GM23338 (cell line): ENCODE results near the gene NIN. TPM values are rescaled to one million over a fixed set of nuclear protein-coding genes. Genes with fewer than 3 reads are reported as not detected.
A peak's percentile ranks its signal among the peaks of the same experiment; 100 is the strongest.

Experiments used
- ATAC-seq: fragments of 200-7000 bp; cut with Tn5 transposase; 3 replicates; pipeline ENCODE4 v1.9.1; 2020
- DNase-seq: peaks from one replicate; pipeline ENCODE4 v3.0.0-alpha.2; 2015; ENCODE audit warnings: low spot score
- H2AFZ ChIP-seq: fragments of 200-600 bp; sonication (generic); 2 replicates; pipeline ENCODE4 v1.8.0; 2016; ENCODE audit warnings: antibody characterized with exemption, mild to moderate bottlenecking, moderate library complexity
- H3F3A ChIP-seq: fragments of 200-600 bp; sonication (generic); replicated peaks from 2 replicates; pipeline ENCODE4 v1.8.0; 2017; ENCODE audit warnings: antibody characterized with exemption, mixed run types, low read depth
- H3K27ac ChIP-seq: fragments of 200-600 bp; sonication (generic); 2 replicates; pipeline ENCODE4 v1.6.1; 2016; ENCODE audit warnings: low read depth
- H3K27me3 ChIP-seq: fragments of 200-600 bp; sonication (generic); 2 replicates; pipeline ENCODE4 v1.8.0; 2016; ENCODE audit warnings: mild to moderate bottlenecking, mixed run types, moderate library complexity; ENCODE audit not compliant: insufficient read depth
- H3K36me3 ChIP-seq: fragments of 200-600 bp; sonication (generic); 2 replicates; pipeline ENCODE4 v1.8.0; 2016; ENCODE audit warnings: mild to moderate bottlenecking; ENCODE audit not compliant: insufficient read depth
- H3K4me1 ChIP-seq: fragments of 200-600 bp; sonication (generic); 2 replicates; pipeline ENCODE4 v1.8.0; 2016; ENCODE audit warnings: mild to moderate bottlenecking, moderate library complexity; ENCODE audit not compliant: insufficient read depth
- H3K4me2 ChIP-seq: fragments of 200-600 bp; sonication (generic); 2 replicates; pipeline ENCODE4 v1.7.1; 2017; ENCODE audit warnings: mixed run types
- H3K4me3 ChIP-seq: fragments of 200-600 bp; sonication (generic); 2 replicates; pipeline ENCODE4 v1.6.1; 2016; ENCODE audit warnings: mixed run types
- H3K79me2 ChIP-seq: fragments of 200-600 bp; sonication (generic); replicated peaks from 2 replicates; pipeline ENCODE4 v1.8.0; 2017; ENCODE audit warnings: mild to moderate bottlenecking; ENCODE audit not compliant: insufficient read depth
- H3K9me2 ChIP-seq: fragments of 200-600 bp; sonication (generic); 2 replicates; pipeline ENCODE4 v1.8.0; 2017; ENCODE audit not compliant: insufficient read depth
- H4K20me1 ChIP-seq: fragments of 200-600 bp; sonication (generic); replicated peaks from 2 replicates; pipeline ENCODE4 v1.8.0; 2017; ENCODE audit warnings: mild to moderate bottlenecking; ENCODE audit not compliant: insufficient read depth
- H3K27ac Mint-ChIP-seq: 2 replicates; pipeline ENCODE4 v1.8.0; 2020; ENCODE audit warnings: inconsistent platforms, mild to moderate bottlenecking, moderate library complexity, mixed read lengths
- H3K27me3 Mint-ChIP-seq: 3 replicates; pipeline ENCODE4 v1.8.0; 2022; ENCODE audit warnings: low read depth, mild to moderate bottlenecking, moderate library complexity, mixed read lengths, inconsistent platforms; ENCODE audit not compliant: insufficient read depth, poor library complexity
- H3K36me3 Mint-ChIP-seq: 3 replicates; pipeline ENCODE4 v1.8.0; 2021; ENCODE audit warnings: low read depth, mild to moderate bottlenecking, inconsistent platforms, moderate library complexity, mixed read lengths
- H3K4me1 Mint-ChIP-seq: 3 replicates; pipeline ENCODE4 v1.8.0; 2020; ENCODE audit warnings: mild to moderate bottlenecking, inconsistent platforms, mixed read lengths
- H3K4me3 Mint-ChIP-seq: 3 replicates; pipeline ENCODE4 v1.8.0; 2021; ENCODE audit warnings: moderate library complexity, mild to moderate bottlenecking, inconsistent platforms, mixed read lengths
- H3K9me3 Mint-ChIP-seq: 3 replicates; pipeline ENCODE4 v1.8.0; 2020; ENCODE audit warnings: moderate library complexity, mild to moderate bottlenecking, inconsistent platforms, mixed read lengths
- EZH2phosphoT487 ChIP-seq: fragments of 200-600 bp; sonication (generic); IDR thresholded peaks from one replicate; pipeline ENCODE4 v1.8.1; 2018; ENCODE audit warnings: antibody characterized with exemption; ENCODE audit not compliant: unreplicated experiment
- NANOG ChIP-seq: IDR thresholded peaks from 2 replicates; pipeline ENCODE4 v1.6.1; 2016; ENCODE audit warnings: antibody characterized with exemption, borderline replicate concordance
- polyA plus RNA-seq: library from polyadenylated mRNA; unstranded; fragments of >200 nt; fragmentation: Nextera tagmentation; extraction: Ambion mirVana; gene quantifications from 2 replicates; pipeline ENCODE4 v1.2.1, GENCODE V29; 2016
- total RNA-seq: library from RNA; depleted of rRNA; stranded (reverse); fragments of >200 nt; shearing (Covaris generic); gene quantifications from 2 replicates; pipeline ENCODE4 v1.2.3, GENCODE V29; 2014
- TF ChIP-seq, protein P1 (sequence below): fragments of 250-450 bp; sonication (Bioruptor Pico); IDR thresholded peaks from 2 replicates; pipeline ENCODE4 v1.5.0; 2020; ENCODE audit warnings: mild to moderate bottlenecking, moderate library complexity
- TF ChIP-seq, protein P2 (sequence below): IDR thresholded peaks from one replicate; pipeline ENCODE4 v1.6.1; 2018; ENCODE audit warnings: antibody characterized with exemption; ENCODE audit not compliant: unreplicated experiment

The NIN gene
- total and polyA plus RNA-seq, 2 experiments from 2014 or later: 7.4 to 17.4 TPM

DNA sequence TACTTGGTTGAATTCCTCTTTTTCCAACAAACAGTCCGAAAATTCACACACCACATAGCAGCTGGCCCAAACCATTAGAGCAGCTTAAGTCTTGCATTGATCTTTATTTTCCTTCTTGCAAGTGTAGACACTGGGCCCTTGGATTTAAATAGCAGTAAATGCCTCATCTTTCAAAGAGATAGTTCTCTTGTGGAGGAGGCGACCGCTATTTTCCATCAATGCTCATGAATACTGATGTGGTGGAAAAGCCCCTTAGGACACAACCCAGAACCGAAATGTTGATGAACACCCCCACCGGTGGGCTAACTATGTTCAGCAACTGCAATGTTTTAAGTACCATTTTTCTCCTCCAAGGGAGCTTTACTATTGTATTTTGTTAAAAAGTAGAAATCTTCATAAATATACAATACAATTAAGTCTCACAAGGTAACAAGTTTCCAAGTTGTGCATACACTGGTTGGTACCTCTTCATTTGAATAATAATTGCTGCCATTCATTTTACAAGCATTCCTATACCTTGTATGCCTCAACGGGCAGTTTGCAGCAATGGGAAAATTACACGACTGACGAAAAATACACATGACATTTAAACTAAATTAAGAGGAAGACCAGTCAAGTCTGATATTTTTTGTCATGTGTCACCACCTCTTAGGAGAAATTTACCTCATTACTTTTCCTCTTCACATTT is 18.0 kb downstream of the NIN start:
- H3K4me3 Mint-ChIP-seq: no peak overlapping the region
- no peaks in the 10 kb centered on the region for H3K9me2 ChIP-seq
- H3K4me1 Mint-ChIP-seq: peaks cover 29% of the 10 kb centered on the region
- H3K4me3 ChIP-seq: 0 out of 2 replicates have a peak overlapping the region, but pooled peaks have one; percentile 0
- TF ChIP-seq, protein P1, sequence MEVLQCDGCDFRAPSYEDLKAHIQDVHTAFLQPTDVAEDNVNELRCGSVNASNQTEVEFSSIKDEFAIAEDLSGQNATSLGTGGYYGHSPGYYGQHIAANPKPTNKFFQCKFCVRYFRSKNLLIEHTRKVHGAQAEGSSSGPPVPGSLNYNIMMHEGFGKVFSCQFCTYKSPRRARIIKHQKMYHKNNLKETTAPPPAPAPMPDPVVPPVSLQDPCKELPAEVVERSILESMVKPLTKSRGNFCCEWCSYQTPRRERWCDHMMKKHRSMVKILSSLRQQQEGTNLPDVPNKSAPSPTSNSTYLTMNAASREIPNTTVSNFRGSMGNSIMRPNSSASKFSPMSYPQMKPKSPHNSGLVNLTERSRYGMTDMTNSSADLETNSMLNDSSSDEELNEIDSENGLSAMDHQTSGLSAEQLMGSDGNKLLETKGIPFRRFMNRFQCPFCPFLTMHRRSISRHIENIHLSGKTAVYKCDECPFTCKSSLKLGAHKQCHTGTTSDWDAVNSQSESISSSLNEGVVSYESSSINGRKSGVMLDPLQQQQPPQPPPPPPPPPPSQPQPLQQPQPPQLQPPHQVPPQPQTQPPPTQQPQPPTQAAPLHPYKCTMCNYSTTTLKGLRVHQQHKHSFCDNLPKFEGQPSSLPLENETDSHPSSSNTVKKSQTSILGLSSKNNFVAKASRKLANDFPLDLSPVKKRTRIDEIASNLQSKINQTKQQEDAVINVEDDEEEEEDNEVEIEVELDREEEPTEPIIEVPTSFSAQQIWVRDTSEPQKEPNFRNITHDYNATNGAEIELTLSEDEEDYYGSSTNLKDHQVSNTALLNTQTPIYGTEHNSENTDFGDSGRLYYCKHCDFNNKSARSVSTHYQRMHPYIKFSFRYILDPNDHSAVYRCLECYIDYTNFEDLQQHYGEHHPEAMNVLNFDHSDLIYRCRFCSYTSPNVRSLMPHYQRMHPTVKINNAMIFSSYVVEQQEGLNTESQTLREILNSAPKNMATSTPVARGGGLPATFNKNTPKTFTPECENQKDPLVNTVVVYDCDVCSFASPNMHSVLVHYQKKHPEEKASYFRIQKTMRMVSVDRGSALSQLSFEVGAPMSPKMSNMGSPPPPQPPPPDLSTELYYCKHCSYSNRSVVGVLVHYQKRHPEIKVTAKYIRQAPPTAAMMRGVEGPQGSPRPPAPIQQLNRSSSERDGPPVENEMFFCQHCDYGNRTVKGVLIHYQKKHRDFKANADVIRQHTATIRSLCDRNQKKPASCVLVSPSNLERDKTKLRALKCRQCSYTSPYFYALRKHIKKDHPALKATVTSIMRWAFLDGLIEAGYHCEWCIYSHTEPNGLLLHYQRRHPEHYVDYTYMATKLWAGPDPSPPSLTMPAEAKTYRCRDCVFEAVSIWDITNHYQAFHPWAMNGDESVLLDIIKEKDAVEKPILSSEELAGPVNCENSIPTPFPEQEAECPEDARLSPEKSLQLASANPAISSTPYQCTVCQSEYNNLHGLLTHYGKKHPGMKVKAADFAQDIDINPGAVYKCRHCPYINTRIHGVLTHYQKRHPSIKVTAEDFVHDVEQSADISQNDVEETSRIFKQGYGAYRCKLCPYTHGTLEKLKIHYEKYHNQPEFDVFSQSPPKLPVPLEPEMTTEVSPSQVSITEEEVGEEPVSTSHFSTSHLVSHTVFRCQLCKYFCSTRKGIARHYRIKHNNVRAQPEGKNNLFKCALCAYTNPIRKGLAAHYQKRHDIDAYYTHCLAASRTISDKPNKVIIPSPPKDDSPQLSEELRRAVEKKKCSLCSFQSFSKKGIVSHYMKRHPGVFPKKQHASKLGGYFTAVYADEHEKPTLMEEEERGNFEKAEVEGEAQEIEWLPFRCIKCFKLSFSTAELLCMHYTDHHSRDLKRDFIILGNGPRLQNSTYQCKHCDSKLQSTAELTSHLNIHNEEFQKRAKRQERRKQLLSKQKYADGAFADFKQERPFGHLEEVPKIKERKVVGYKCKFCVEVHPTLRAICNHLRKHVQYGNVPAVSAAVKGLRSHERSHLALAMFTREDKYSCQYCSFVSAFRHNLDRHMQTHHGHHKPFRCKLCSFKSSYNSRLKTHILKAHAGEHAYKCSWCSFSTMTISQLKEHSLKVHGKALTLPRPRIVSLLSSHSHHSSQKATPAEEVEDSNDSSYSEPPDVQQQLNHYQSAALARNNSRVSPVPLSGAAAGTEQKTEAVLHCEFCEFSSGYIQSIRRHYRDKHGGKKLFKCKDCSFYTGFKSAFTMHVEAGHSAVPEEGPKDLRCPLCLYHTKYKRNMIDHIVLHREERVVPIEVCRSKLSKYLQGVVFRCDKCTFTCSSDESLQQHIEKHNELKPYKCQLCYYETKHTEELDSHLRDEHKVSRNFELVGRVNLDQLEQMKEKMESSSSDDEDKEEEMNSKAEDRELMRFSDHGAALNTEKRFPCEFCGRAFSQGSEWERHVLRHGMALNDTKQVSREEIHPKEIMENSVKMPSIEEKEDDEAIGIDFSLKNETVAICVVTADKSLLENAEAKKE (CRISPR knock-in tag): no peak
- TF ChIP-seq NANOG (no peak), EZH2phosphoT487 (no peak)
- TF ChIP-seq, protein P2, sequence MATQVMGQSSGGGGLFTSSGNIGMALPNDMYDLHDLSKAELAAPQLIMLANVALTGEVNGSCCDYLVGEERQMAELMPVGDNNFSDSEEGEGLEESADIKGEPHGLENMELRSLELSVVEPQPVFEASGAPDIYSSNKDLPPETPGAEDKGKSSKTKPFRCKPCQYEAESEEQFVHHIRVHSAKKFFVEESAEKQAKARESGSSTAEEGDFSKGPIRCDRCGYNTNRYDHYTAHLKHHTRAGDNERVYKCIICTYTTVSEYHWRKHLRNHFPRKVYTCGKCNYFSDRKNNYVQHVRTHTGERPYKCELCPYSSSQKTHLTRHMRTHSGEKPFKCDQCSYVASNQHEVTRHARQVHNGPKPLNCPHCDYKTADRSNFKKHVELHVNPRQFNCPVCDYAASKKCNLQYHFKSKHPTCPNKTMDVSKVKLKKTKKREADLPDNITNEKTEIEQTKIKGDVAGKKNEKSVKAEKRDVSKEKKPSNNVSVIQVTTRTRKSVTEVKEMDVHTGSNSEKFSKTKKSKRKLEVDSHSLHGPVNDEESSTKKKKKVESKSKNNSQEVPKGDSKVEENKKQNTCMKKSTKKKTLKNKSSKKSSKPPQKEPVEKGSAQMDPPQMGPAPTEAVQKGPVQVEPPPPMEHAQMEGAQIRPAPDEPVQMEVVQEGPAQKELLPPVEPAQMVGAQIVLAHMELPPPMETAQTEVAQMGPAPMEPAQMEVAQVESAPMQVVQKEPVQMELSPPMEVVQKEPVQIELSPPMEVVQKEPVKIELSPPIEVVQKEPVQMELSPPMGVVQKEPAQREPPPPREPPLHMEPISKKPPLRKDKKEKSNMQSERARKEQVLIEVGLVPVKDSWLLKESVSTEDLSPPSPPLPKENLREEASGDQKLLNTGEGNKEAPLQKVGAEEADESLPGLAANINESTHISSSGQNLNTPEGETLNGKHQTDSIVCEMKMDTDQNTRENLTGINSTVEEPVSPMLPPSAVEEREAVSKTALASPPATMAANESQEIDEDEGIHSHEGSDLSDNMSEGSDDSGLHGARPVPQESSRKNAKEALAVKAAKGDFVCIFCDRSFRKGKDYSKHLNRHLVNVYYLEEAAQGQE: no peak
- H3K36me3 ChIP-seq: no peaks in the 10 kb centered on the region
- H3F3A ChIP-seq: no peaks in the 10 kb centered on the region
- peak overlapping the region; percentile 39 for H3K4me2 ChIP-seq
- peaks cover 14% of the 10 kb centered on the region; the same call in 2 of the 3 replicates for H3K9me3 Mint-ChIP-seq
- no peak overlapping the region for H3K27ac ChIP-seq
- H3K4me1 ChIP-seq: peaks cover 29% of the 10 kb centered on the region
- H3K36me3 Mint-ChIP-seq: peaks cover 22% of the 10 kb centered on the region
- H2AFZ ChIP-seq: no peak overlapping the region
- DNase-seq (no peak), ATAC-seq (no peak)
- 0 out of 2 replicates have a peak, but pooled peaks cover 7% of the 10 kb centered on the region for H4K20me1 ChIP-seq
- H3K27ac Mint-ChIP-seq: 0 out of 2 replicates have a peak overlapping the region, but pooled peaks have one; percentile 10
- H3K27me3 ChIP-seq: no peaks in the 10 kb centered on the region
- peaks cover 5% of the 10 kb centered on the region for H3K27me3 Mint-ChIP-seq
- H3K79me2 ChIP-seq: peaks cover 7% of the 10 kb centered on the region; the same call in 1 of the 2 replicates
